ENCODE data around the gene ANKZF1. TPM values are rescaled to one million over a fixed set of nuclear protein-coding genes. Genes with fewer than 3 reads are reported as not detected.

ANKZF1 gene
- total and polyA plus RNA-seq, 10 of the 15 experiments (the other 5 are each of a cell fraction or from before 2014, with no cell fraction given): 3.1 to 104 (median 35.0) TPM

GRCh38 chr2:219229305-219230058, at the start of gene ANKZF1, which contains the start of gene ATG9A (continued):
- TF ChIP-seq ZNF687 (IDR thresholded peaks at IDR 0.05) (no peak), SIN3A (IDR thresholded peaks at IDR 0.05; ENCODE audit: low read depth, low read length) (peak; percentile 89), BCL11A (IDR thresholded peaks at IDR 0.05; ENCODE audit: low read depth, low read length) (0 out of 2 replicates have a peak, but pooled peaks have one; percentile 13), NKRF (conservative IDR thresholded peaks at IDR 0.05) (peak; percentile 91), IRF3 (IDR thresholded peaks at IDR 0.05) (peak; percentile 95), PML (IDR thresholded peaks at IDR 0.05; ENCODE audit: low read length) (peak; percentile 71; the same call in 1 of the 2 replicates), RELB (IDR thresholded peaks at IDR 0.05; ENCODE audit: low read depth) (peak; percentile 68; the same call in 1 of the 2 replicates), PAX5 (IDR thresholded peaks at IDR 0.05; ENCODE audit: borderline replicate concordance, low read depth, low read length) (0 out of 2 replicates have a peak, but pooled peaks have one; percentile 19), ESRRA (IDR thresholded peaks at IDR 0.05; ENCODE audit: low read length) (0 out of 2 replicates have a peak, but pooled peaks have one; percentile 15), ZBED1 (IDR thresholded peaks at IDR 0.05; ENCODE audit: borderline replicate concordance) (no peak), BMI1 (IDR thresholded peaks at IDR 0.05; ENCODE audit: borderline replicate concordance) (no peak), SMC3 (IDR thresholded peaks at IDR 0.05; ENCODE audit: borderline replicate concordance, low read length) (no peak), CREM (IDR thresholded peaks at IDR 0.05; ENCODE audit: low read depth) (peak; percentile 93), LARP7 (IDR thresholded peaks at IDR 0.05) (peak; percentile 70; the same call in 1 of the 2 replicates), FOS (IDR thresholded peaks at IDR 0.05; ENCODE audit: borderline replicate concordance, extremely low read depth, insufficient read length) (peak; percentile 85), SMAD5 (IDR thresholded peaks at IDR 0.05; ENCODE audit: low read depth) (peak; percentile 42; the same call in 1 of the 2 replicates), PRDM15 (CRISPR knock-in tag; IDR thresholded peaks at IDR 0.05) (no peak)
